ENCODE data around the gene PCSK5.

The PCSK5 gene

DNA sequence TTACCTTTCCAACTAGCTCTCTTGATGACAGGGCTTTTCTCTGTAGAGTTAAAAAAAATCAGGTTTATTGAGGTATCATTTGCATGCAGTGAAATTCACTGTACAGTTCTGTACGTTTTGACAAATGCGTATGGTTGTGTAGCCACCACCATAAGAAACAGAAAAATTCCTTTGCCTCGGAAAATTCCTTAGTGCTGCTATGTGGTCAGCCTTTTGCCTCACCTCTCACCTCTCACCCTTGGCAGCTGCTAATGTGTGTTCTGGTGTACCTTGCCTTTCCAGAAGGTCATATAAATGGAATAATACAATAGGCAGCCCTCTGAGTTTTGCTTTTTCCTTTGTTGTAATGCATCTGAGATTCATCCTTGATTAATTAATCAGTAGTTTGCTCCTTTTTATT is 28.4 kb downstream of the PCSK5 start:
- no peak for TF ChIP-seq GATA1 (IDR thresholded peaks at IDR 0.05; ENCODE audit: low read depth, low read length)
- TF ChIP-seq POLR2A (IDR thresholded peaks at IDR 0.05; ENCODE audit: low read length), result no peak

DNA sequence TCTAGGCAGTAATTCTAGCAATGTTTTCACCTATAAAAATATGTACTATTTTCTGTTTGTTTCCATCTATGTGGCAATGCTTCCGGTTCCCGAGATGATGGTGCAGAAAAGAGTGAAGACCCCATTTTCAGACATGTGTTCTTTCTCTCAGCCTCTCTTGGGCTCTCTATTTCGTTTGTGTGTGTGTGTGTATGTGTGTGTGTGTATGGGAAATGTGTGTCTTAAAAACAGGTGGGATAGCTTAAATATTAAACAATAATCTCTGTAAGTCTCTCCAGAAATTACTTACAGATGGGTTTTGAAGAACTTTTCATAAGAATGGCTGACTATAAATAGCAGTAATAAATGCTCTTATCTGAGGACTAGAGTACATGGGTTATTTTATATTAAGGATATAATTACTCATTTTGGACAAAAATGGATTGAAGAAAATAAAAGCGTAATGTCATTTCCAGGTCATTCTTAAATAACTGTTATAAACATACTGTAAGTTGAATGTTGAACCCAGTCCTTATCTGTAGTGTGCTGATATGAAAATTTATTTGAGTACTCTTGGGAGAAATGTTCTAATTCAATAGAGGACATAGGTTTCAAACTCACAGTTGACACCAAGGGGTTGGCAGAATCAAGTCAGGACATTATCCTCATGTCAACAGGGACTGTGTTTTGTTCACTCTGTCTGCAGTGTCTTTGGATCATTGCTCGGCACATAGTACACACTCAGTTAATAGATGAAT is 31.1 kb downstream of the PCSK5 start:
- TF ChIP-seq GATA1 (IDR thresholded peaks at IDR 0.05; ENCODE audit: low read depth, low read length) (no peak), POLR2A (IDR thresholded peaks at IDR 0.05; ENCODE audit: low read length) (no peak)

More for the DNA sequence above, 28.4 kb downstream of the PCSK5 start:
- DNase-seq, result no peak

DNA sequence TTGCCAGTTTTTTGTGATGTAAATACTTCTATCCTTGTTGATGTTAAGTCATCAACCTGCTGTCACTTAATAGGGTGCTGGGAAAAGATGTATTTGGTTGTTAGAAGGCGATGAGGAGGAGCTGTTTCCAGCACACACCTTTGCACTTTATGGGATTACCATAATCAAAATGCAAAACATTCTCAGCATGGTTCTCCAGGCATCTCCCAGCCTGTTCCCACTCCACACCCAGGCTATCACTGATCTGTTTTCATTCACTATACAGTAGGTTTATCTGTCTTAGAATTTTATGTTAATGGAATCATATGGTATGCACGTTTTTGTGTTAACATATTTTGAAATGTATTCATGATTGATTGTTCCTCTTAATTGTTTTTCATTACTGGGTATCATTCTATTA is 35.9 kb downstream of the PCSK5 start:
- DNase-seq, result no peak
- TF ChIP-seq POLR2A (IDR thresholded peaks at IDR 0.05; ENCODE audit: low read length) (no peak), GATA1 (IDR thresholded peaks at IDR 0.05; ENCODE audit: low read depth, low read length) (no peak)

More for the DNA sequence above, 31.1 kb downstream of the PCSK5 start:
- no peak for DNase-seq

DNA sequence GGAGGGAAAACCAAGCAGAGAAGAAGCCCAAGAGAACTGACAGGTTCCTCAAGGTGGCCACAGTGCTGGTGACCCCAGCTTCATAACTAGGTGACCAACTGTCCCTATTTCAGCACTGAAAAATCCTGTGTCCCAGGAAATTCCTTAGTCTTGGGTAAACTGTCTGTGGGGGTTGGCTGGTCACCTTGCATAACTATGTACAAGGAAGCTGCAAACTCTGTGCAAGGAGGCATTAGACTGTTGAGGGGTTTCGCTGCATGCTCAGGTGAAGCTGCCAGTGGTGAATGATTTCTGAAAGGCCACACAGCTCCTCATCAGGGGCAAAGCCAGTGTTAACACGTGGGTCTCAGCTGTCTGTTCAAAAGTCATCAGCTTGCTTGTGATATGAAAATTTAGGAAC is 36.9 kb downstream of the PCSK5 start:
- no peak for DNase-seq
- TF ChIP-seq POLR2A (IDR thresholded peaks at IDR 0.05; ENCODE audit: low read length) (no peak), GATA1 (IDR thresholded peaks at IDR 0.05; ENCODE audit: low read depth, low read length) (no peak)

DNA sequence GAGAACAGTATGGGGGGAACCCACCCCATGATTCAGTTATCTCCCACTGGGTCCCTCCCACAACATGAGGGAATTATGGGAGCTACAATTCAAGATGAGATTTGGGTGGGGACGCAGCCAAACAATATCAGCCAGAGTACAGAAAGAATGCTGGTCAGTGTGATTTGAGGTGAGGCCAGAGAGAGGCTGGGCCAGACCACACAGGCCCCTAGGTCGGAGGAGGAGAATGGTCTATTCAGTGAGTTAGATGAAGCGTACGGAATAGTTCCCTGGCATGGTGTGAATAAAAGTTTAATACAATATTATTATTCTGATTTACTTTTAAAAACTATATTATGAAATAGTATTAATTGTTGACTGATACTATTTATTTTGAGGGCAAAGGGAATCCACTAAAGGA is 39.7 kb downstream of the PCSK5 start:
- no peak for TF ChIP-seq POLR2A (IDR thresholded peaks at IDR 0.05; ENCODE audit: low read length)
- no peak for TF ChIP-seq GATA1 (IDR thresholded peaks at IDR 0.05; ENCODE audit: low read depth, low read length)
- no peak for DNase-seq

DNA sequence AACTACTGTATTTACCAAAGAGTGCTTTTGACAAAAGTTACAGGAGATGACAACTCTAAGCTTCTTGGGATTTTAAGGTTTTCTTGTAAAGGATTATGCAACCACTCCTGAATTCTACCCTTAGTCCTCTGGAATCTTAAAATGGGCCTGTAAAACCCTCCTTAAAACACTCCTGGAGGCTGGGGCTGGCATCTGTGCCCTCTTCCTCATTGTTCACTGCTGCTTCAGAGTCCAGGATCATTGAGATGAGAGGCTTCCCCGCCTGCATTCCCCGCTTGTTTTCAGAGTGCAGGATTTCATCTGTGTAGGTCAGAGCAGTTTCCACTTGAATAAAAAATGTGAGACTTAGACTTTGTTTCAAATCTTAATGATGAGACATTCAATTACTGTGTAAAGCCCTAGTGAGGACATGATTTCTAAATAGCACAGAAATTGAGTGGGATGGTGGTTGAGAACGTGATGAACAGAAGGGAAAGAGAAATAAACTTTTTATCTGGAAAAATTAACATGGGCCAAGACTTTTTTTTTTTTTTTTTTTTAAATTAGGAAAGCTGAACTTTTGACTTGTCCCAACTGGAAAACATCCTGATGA is 40.4 kb downstream of the PCSK5 start:
- TF ChIP-seq GATA1 (IDR thresholded peaks at IDR 0.05; ENCODE audit: low read depth, low read length), result no peak
- no peak for TF ChIP-seq POLR2A (IDR thresholded peaks at IDR 0.05; ENCODE audit: low read length)

DNA sequence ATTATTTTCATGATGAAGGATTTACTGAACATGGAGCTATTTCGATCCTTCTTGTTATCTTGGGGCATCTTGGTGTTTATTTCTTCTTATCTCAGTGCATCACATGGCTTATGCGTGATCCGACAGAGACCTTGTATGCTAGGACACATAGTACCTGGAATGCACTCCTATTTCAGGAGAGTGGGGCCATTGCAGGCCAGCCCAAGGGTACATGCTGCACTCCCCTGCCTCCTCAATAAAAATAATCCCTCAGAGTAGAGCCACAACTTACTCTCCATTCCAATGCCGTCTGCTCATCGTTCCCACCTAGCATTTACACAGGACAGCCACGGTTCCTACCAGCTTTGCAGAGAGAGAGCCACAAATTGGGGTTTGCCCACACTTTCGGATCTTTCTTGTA is 43.5 kb downstream of the PCSK5 start:
- DNase-seq, result no peak
- TF ChIP-seq GATA1 (IDR thresholded peaks at IDR 0.05; ENCODE audit: low read depth, low read length), result no peak
- TF ChIP-seq POLR2A (IDR thresholded peaks at IDR 0.05; ENCODE audit: low read length), result no peak

More for the DNA sequence above, 40.4 kb downstream of the PCSK5 start:
- no peak for DNase-seq

DNA sequence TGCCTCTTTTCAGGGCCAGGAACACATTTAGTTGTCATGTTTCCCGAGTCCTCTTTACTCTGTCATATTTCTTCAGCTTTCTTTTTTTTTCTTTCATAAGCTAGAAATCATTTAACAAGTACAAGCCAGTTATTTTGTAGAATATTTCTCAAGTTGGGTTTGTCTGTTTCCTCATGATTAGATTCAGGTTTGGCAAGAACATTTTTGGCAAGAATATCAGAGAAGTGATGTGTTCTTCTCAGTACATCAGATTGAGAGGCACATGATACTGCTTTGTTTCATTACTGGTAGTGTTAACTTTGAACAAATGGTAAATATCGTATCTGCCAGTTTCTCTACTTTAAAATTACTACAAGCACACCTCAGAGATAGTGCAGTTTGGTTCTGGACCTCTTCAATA is 45.1 kb downstream of the PCSK5 start:
- no peak for TF ChIP-seq POLR2A (IDR thresholded peaks at IDR 0.05; ENCODE audit: low read length)
- TF ChIP-seq GATA1 (IDR thresholded peaks at IDR 0.05; ENCODE audit: low read depth, low read length), result no peak
- DNase-seq, result no peak

DNA sequence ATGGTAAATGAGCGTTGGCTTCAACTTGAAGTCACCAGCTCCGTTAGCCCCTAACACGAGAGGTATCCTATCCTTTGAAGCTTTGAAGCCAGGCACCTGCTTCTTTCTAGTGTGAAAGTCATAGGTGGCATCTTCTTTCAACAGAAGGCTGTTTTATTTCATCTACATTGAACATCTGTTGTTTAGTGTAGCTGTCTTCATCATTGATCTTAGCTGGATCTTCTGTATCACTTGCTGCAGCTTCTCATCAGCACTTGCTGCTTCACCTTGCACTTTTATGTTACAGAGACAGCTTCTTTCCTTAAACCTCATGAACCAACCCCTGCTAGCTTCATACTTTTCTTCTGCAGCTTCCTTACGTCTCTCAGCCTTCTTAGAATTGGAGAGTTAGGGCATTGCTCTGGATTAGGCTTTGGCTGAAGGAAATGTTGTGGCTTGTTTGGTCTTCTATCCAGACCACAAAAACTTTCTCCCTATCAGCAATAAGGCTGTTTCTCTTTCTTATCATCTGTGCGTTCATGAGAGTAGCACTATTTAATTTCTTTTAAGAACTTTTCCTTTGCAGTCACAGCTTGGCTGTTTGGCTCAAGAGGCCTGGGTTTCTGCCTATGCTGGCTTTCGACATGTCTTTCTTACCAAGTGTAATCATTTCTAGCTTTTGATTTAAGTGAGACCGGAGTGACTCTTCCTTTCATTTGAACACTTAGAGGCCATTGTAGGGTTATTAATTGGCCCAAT is 47.2 kb downstream of the PCSK5 start:
- no peak for TF ChIP-seq POLR2A (IDR thresholded peaks at IDR 0.05; ENCODE audit: low read length)
- TF ChIP-seq GATA1 (IDR thresholded peaks at IDR 0.05; ENCODE audit: low read depth, low read length), result no peak
- DNase-seq, result no peak

DNA sequence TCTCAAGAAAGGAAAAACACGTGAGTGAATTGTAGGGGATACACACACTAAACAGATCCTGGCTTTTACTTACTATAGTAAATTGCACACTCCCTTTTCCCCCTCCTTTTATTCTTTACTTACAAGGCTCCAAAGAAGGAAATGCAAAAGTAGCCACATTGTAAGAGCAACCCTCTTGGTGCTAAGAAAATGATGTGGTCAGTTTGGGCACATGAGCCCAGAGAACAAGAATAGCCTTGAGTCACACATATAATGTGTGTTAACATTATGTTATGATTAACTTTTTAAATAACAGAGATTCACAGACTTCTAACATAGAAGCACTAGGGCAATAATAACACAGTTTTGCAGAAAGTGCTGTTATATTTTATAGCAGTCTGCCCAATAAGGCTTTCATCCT is 48.5 kb downstream of the PCSK5 start:
- DNase-seq, result no peak
- TF ChIP-seq POLR2A (IDR thresholded peaks at IDR 0.05; ENCODE audit: low read length) (no peak), GATA1 (IDR thresholded peaks at IDR 0.05; ENCODE audit: low read depth, low read length) (no peak)

DNA sequence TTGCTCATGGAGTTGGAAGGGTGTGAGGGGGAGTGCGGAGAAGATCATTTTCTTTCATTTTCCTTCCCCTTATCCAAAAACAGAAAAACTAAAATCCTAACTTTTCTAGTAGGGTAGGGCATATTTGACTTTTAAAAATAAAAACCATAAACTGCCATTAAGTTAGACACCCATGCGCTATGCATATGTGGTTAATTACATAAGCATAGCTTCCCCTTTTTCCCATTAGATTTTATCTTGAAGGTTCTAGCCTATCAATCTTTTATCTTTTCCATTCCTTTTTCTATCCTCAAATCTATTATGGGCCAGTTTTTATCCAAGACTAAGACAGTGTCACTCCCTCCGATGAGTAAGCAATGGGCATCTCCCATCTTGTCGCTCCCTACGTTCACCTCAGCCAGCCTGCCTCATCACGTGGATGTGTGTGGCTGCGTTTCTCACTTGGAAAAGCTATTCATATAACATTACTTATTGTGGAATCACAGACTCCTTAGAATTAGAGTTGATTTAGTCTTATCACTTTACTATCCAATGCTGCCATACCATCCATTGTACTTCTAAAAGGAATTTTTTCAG is 49.2 kb downstream of the PCSK5 start:
- DNase-seq, result no peak
- TF ChIP-seq POLR2A (IDR thresholded peaks at IDR 0.05; ENCODE audit: low read length) (no peak), GATA1 (IDR thresholded peaks at IDR 0.05; ENCODE audit: low read depth, low read length) (no peak)

DNA sequence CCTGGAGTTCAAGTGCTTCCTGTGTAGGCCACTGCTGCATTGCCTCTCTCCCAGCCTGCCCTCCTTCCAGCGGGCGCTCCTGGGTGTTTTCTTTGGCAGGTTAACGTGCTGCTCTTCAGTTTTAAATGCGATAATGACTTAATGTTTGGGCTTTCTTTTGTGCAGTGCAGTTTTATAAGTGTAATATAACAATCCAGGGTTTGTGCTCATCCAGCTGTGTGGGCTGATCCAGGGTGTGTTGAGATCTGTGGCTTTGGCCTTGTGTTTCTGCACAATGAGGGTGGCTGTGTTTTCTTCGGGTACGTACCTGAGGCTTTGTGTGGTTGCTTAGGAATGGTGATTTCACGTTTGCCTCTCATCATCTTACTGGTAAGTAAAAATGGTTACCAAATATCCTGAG is 50.6 kb downstream of the PCSK5 start:
- DNase-seq, result no peak
- TF ChIP-seq POLR2A (IDR thresholded peaks at IDR 0.05; ENCODE audit: low read length), result no peak
- TF ChIP-seq GATA1 (IDR thresholded peaks at IDR 0.05; ENCODE audit: low read depth, low read length), result no peak

DNA sequence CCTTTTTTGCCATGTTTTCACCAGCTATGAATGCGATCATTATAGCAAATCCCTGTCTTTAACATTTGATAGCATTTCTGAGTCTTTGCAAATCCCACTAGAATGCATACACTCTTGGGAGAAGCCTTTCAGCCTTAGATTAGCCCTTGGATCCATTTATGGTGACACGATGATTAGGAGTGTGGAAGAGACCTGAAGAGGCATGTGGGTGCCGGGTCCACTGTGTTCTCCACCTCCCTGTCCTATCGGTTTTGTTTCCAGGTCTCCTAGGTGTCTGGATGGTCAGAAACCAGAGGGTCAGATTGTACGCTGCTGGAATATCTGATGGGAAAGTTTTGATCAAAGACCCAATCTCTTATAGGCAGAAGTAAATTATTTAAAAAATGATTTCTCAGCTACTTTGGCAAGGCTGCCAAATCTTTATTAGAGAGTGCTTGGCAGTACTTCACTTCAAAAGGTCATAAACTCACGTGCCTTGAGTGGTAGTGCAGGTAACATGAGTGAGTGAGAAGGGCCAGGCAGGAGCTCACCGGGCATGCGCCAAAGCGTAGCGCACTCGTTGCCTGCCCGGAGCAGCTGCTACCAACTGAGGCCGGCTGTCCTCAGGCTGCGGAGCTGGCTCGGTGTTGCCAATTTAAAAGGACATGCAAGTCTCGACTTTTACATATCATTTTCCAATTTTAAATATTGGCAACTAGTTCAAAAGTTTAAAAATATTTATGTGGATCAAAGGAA is 51.3 kb downstream of the PCSK5 start:
- no peak for DNase-seq
- TF ChIP-seq POLR2A (IDR thresholded peaks at IDR 0.05; ENCODE audit: low read length) (no peak), GATA1 (IDR thresholded peaks at IDR 0.05; ENCODE audit: low read depth, low read length) (no peak)

DNA sequence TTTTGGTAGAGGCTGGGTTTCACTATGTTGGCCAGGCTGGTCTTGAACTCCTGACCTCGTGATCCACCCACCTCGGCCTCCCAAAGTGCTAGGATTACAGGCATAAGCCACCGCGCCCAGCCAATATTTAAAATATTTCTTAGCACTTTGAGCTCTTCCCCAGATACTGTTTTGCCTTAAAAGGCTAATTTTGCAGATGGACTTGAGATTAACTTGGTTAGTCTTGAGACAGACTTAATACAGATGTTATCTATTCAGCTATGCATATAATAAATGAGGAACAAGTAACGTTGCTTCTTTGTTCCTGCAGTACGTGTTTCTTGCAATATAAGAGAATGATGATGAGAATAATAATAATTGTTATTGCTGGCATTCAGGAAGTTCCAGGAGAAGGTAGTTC is 56.3 kb downstream of the PCSK5 start:
- no peak for DNase-seq
- no peak for TF ChIP-seq POLR2A (IDR thresholded peaks at IDR 0.05; ENCODE audit: low read length)
- TF ChIP-seq GATA1 (IDR thresholded peaks at IDR 0.05; ENCODE audit: low read depth, low read length), result no peak
